Lower lobe of right lung (tissue), 2 donors: ENCODE data around the gene C20orf144. TPM values are rescaled to one million over a fixed set of nuclear protein-coding genes. Genes with fewer than 3 reads are reported as not detected.

Experiments used
- ATAC-seq, 2 donors: fragments of 200-7000 bp; cut with Tn5 transposase; one replicate each; pipeline ENCODE4 v1.9.1; 2020 to 2022; ENCODE audit warnings: mild to moderate bottlenecking in 2 of 2, moderate library complexity in 2 of 2
- DNase-seq: peaks from one replicate; pipeline ENCODE4 v3.0.0-alpha.2; 2020
- H3K27ac ChIP-seq: fragments of 200-600 bp; one replicate; pipeline ENCODE4 v1.8.0; 2022
- H3K27me3 ChIP-seq: fragments of 200-600 bp; one replicate; pipeline ENCODE4 v1.8.0; 2022; ENCODE audit warnings: low read depth
- H3K36me3 ChIP-seq: fragments of 200-600 bp; one replicate; pipeline ENCODE4 v1.8.0; 2022; ENCODE audit warnings: mild to moderate bottlenecking
- H3K4me1 ChIP-seq: fragments of 200-600 bp; one replicate; pipeline ENCODE4 v1.8.0; 2022
- H3K4me3 ChIP-seq: fragments of 200-600 bp; one replicate; pipeline ENCODE4 v1.8.0; 2022; ENCODE audit warnings: mild to moderate bottlenecking
- H3K9me3 ChIP-seq: fragments of 200-600 bp; one replicate; pipeline ENCODE4 v1.8.0; 2022
- intact Hi-C: fragments of 100-400 bp; cut with DNase I; formaldehyde crosslinking; loops from one replicate; pipeline ENCODE4 v1.11.0; 2022
- total RNA-seq: library from RNA; stranded (reverse); fragmentation: NEBNext Ultra II Directional; extraction: Animal tissue kit (Norgen Biotek cat#: 25700); gene quantifications from one replicate; pipeline ENCODE4 v1.2.1, GENCODE V29; 2021
- TF ChIP-seq, protein P1 (sequence below): fragments of 200-600 bp; IDR thresholded peaks from one replicate; pipeline ENCODE4 v1.8.0; 2022; ENCODE audit warnings: antibody characterized with exemption, mild to moderate bottlenecking
- donor health status: DM: no; HTN: yes; CAD: no; lungs with severe emphysema.

Gene C20orf144
- total RNA-seq, 1 donor from 2014 or later: not detected

- intact Hi-C loops: no loop called here
- H3K27me3 ChIP-seq: no peaks in the 10 kb centered on the region
- no peaks in the 10 kb centered on the region for H3K36me3 ChIP-seq
- peaks cover 27% of the 10 kb centered on the region for H3K4me1 ChIP-seq
- H3K9me3 ChIP-seq: no peaks in the 10 kb centered on the region
- H3K27ac ChIP-seq: no peak overlapping the region
- TF ChIP-seq, protein P1, sequence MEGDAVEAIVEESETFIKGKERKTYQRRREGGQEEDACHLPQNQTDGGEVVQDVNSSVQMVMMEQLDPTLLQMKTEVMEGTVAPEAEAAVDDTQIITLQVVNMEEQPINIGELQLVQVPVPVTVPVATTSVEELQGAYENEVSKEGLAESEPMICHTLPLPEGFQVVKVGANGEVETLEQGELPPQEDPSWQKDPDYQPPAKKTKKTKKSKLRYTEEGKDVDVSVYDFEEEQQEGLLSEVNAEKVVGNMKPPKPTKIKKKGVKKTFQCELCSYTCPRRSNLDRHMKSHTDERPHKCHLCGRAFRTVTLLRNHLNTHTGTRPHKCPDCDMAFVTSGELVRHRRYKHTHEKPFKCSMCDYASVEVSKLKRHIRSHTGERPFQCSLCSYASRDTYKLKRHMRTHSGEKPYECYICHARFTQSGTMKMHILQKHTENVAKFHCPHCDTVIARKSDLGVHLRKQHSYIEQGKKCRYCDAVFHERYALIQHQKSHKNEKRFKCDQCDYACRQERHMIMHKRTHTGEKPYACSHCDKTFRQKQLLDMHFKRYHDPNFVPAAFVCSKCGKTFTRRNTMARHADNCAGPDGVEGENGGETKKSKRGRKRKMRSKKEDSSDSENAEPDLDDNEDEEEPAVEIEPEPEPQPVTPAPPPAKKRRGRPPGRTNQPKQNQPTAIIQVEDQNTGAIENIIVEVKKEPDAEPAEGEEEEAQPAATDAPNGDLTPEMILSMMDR: no peak
- H3K4me3 ChIP-seq: no peak overlapping the region
- ATAC-seq (no peak), DNase-seq (no peak)
Measured at GRCh38 chr20:33679758-33680485, 17.8 kb downstream of the C20orf144 start.

DNA sequence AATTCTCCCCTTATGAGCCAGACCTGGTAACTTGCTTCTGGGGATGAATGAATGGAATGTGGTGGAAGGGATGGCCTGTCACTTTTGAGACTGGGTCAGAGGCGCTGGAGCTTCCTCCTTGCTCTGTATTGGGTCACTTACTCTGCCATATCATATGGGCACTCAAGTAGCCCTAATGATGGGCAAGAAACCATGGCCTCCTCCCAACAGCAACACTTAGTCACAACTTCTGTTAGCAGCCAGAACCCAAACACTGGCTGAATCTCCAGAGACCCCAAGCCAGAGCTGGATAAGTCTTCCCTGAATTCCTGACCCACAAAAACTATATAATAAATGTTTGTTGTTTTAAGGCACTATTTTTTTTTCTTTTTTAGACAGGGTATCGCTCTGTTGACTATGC lies 18.6 kb downstream of the C20orf144 start:
- Histone ChIP-seq H3K9me3 (no peaks in the 10 kb centered on the region), H3K36me3 (no peaks in the 10 kb centered on the region), H3K27me3 (no peaks in the 10 kb centered on the region), H3K4me3 (no peak overlapping the region), H3K27ac (no peak overlapping the region), H3K4me1 (peaks cover 27% of the 10 kb centered on the region)
- TF ChIP-seq, protein P1: no peak
- DNase-seq: no peak
- ATAC-seq: no peak
- intact Hi-C loops: no loop called here

DNA sequence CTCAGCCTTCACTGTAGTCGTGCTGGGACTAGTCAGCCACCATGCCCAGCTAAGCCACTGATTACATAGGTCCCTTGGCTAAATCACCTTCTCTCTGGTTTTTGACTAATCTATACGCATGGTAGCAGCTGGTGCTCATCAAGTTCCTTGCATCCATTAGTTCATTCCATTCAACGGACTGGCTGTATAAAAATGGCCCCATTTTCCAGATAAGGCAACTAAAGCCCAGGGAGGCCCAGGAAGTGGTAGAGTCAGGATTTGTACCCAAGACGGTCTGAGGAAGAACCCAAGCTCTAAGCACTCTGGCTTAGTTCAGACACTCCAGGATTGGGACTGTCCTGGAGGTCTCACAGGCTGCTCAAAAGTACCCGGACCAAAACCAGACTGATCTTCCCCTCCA lies 19.2 kb downstream of the C20orf144 start:
- H3K36me3 ChIP-seq: no peaks in the 10 kb centered on the region
- TF ChIP-seq, protein P1: no peak
- ATAC-seq (no peak), DNase-seq (no peak)
- peaks cover 21% of the 10 kb centered on the region for H3K4me1 ChIP-seq
- intact Hi-C loops: no loop called here
- no peaks in the 10 kb centered on the region for H3K27me3 ChIP-seq
- no peak overlapping the region for H3K4me3 ChIP-seq
- no peak overlapping the region for H3K27ac ChIP-seq
- no peaks in the 10 kb centered on the region for H3K9me3 ChIP-seq

DNA sequence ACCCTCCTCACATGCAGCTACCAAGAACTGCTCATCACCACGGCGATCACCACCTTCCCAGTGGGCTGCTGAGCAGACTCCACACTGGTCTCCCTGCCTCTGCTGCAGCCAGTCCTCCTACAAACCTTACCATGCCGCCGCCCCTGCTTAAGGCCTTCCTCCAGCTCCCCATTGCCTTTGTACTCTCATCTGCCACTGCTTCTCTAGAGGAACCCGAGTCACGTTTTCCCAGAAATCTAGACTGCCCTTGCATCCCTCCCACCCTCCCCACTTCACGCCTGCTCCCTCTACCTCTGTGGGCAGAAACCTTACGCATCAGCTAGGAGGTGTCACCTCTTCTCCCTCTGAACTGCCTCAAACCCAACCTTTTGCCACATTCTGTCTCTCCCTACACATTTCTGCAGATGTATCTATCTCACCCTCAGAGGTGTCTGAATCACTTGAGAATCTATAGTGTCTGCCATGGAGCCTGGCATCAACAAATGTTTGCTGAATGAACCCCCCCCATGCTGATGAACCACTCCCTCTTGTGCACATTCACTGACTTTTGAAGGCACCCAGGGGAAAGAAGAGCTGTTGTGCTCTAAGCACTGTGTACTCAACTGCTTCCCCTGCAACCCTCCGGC lies 19.7 kb downstream of the C20orf144 start:
- intact Hi-C loops: no loop called here
- no peak for ATAC-seq
- H3K27ac ChIP-seq: no peak overlapping the region

DNA sequence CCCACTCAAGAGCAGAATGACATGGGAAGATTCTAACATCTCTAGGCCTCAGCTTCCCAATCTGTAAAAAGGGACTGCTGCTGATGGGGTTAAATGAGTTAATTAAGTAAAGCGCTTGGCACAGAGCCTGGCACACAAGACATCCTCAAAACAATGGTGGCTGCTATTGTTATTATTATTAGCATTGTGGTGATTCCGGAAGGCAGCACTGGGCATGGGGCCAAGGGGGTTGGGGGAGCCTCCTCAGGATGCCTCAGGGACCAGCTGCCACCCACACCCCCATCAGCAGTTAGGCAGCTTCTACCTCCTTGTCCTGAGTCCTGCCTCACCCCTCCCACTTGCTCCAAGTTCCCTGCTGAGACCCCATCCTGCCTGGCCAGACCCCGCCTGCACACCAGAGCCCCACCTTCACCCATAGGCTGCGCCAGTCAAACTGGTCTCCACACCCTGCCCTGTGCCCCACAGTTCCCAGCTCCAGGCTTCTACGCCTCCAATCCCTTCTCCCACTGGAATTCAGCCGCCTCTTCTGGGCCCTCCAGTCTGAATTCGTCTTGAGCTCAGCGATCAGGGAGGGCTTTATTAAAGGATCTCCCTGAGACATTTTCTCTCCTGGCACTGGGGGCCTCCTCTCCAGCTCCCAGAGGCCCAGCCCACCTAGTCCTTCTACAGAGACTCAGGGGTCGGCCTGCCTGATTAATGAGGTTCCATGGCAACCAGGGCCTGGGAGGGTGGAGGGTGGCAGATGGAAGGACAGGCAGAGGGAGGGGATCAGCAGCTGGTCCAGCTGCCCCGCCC lies 22.6 kb downstream of the C20orf144 start:
- H3K36me3 ChIP-seq: no peaks in the 10 kb centered on the region
- H3K4me1 ChIP-seq: peaks cover 37% of the 10 kb centered on the region
- peak overlapping the region; percentile 51 for H3K4me3 ChIP-seq
- ATAC-seq (no peak), DNase-seq (no peak)
- H3K27me3 ChIP-seq: no peaks in the 10 kb centered on the region
- no peaks in the 10 kb centered on the region for H3K9me3 ChIP-seq
- intact Hi-C loops: no loop called here
- TF ChIP-seq, protein P1: no peak
- H3K27ac ChIP-seq: peak overlapping the region; percentile 6

More for the DNA sequence above, 19.7 kb downstream of the C20orf144 start:
- no peak for DNase-seq
- Histone ChIP-seq H3K4me1 (peaks cover 24% of the 10 kb centered on the region), H3K36me3 (no peaks in the 10 kb centered on the region), H3K9me3 (no peaks in the 10 kb centered on the region), H3K27me3 (no peaks in the 10 kb centered on the region), H3K4me3 (no peak overlapping the region)
- TF ChIP-seq, protein P1: no peak
